K562 (cell line): ENCODE measurements around the gene REEP3. TPM values are rescaled to one million over a fixed set of nuclear protein-coding genes. Genes with fewer than 3 reads are reported as not detected.

Experiments used
- ATAC-seq: fragments of 200-7000 bp; cut with Tn5 transposase; 3 replicates; pipeline ENCODE4 v1.9.1; 2020; ENCODE audit warnings: moderate library complexity
- BruUV-seq: library from RNA; stranded (reverse); fragments of 400-500 nt; replicated peaks from 2 replicates; lab custom pipeline; 2021; lab: Mats Ljungman, UMichigan
- CTCF ChIA-PET: fragments of 300-600 bp; formaldehyde crosslinking; extraction: SDS; loops from one replicate; lab custom pipeline; 2021; ENCODE audit warnings: low intra/inter-chr PET ratio; lab: Yijun Ruan, JAX
- POLR2A ChIA-PET: fragments of 300-600, 350-650 bp; sonication (Branson Sonifier 250); formaldehyde crosslinking; extraction: SDS; loops from one replicate; lab custom pipeline; 2021; ENCODE audit warnings: antibody characterized with exemption, inconsistent platforms; lab: Yijun Ruan, JAX
- DNase-seq, 4 experiments: peaks; one replicate each; pipeline versions ENCODE4 v3.0.0 to v3.0.0-alpha.2; 2011 to 2018; ENCODE audit warnings: low spot score in 3 of 4, mixed read lengths in 3 of 4; ENCODE audit errors: extremely low read depth in 1 of 4
- FAIRE-seq: peaks from 2 replicates; lab custom pipeline; 2011; peaks lifted over from hg19 to GRCh38; lab: Jason Lieb, UNC
- H2AFZ ChIP-seq: 2 replicates; pipeline ENCODE4 v1.6.0; 2011; ENCODE audit warnings: low read depth, low read length, control low read depth, inconsistent platforms
- H3K27ac ChIP-seq: fragments of 200-600 bp; 3 replicates; pipeline ENCODE4 v1.8.0; 2011; ENCODE audit warnings: low read depth, mild to moderate bottlenecking, control low read depth, inconsistent platforms, low read length, moderate library complexity, mixed read lengths; ENCODE audit errors: extremely low read depth
- H3K27me3 ChIP-seq, 2 experiments: fragments of 300-600 bp in 1 of 2; 2 replicates in 1 of 2; 3 replicates in 1 of 2; pipeline versions ENCODE4 v1.6.0 to v1.8.0; 2011; ENCODE audit warnings: inconsistent platforms in 2 of 2, low read length in 2 of 2, mild to moderate bottlenecking in 1 of 2, mixed read lengths in 1 of 2, moderate library complexity in 1 of 2; ENCODE audit not compliant: control insufficient read depth in 2 of 2, insufficient read depth in 2 of 2
- H3K36me3 ChIP-seq: fragments of 300-600 bp; 3 replicates; pipeline ENCODE4 v1.8.0; 2011; ENCODE audit warnings: mild to moderate bottlenecking, low read length, inconsistent platforms; ENCODE audit not compliant: control insufficient read depth, insufficient read depth
- H3K4me1 ChIP-seq, 2 experiments: fragments of 200-600 bp in 1 of 2; replicated peaks in 1 of 2; 2 replicates in 1 of 2; 3 replicates in 1 of 2; pipeline versions ENCODE4 v1.5.1 to v1.8.0; 2011; ENCODE audit warnings: inconsistent platforms in 2 of 2, low read length in 2 of 2, mild to moderate bottlenecking in 1 of 2, mixed read lengths in 1 of 2, moderate library complexity in 1 of 2; ENCODE audit not compliant: control insufficient read depth in 2 of 2, insufficient read depth in 2 of 2
- H3K4me2 ChIP-seq: 2 replicates; pipeline ENCODE4 v1.6.1; 2011; ENCODE audit warnings: low read length, control low read depth, inconsistent platforms, mixed read lengths; ENCODE audit not compliant: insufficient read depth
- H3K4me3 ChIP-seq: fragments of 200-600 bp; sonication (generic), shearing (Covaris generic); 2 replicates; pipeline ENCODE4 v1.5.1; 2016; ENCODE audit warnings: control low read depth, inconsistent platforms
- H3K79me2 ChIP-seq: fragments of 200-600 bp; 3 replicates; pipeline ENCODE4 v1.8.0; 2011; ENCODE audit warnings: low read length, inconsistent platforms; ENCODE audit not compliant: control insufficient read depth, insufficient read depth
- H3K9ac ChIP-seq, 2 experiments: 2 replicates each; pipeline versions ENCODE4 v1.6.0 to v1.6.1; 2011; ENCODE audit warnings: low read depth in 2 of 2, low read length in 2 of 2, control low read depth in 1 of 2, inconsistent platforms in 1 of 2, mild to moderate bottlenecking in 1 of 2, mixed read lengths in 1 of 2; ENCODE audit not compliant: insufficient read depth in 1 of 2
- H3K9me1 ChIP-seq: one replicate; pipeline ENCODE4 v1.6.0; 2011; ENCODE audit warnings: inconsistent platforms, mild to moderate bottlenecking, low read length, moderate library complexity; ENCODE audit not compliant: control insufficient read depth, insufficient read depth
- H3K9me3 ChIP-seq: replicated peaks from 2 replicates; pipeline ENCODE4 v1.5.1; 2011; ENCODE audit warnings: low read depth, low read length, inconsistent platforms; ENCODE audit not compliant: control insufficient read depth, insufficient read depth
- H4K20me1 ChIP-seq: replicated peaks from 2 replicates; pipeline ENCODE4 v1.6.1; 2011; ENCODE audit warnings: low read length, inconsistent platforms, mixed read lengths; ENCODE audit not compliant: control insufficient read depth, insufficient read depth
- ETV5 ChIP-seq: sonication (generic); formaldehyde crosslinking; IDR thresholded peaks from 2 replicates; pipeline ENCODE4 v1.4.0; 2020; ENCODE audit warnings: low read depth, mild to moderate bottlenecking, missing genetic modification reagents
- MEIS2 ChIP-seq: fragments of 450-650 bp; IDR thresholded peaks from 2 replicates; pipeline ENCODE4 v1.6.1; 2014; ENCODE audit warnings: mild to moderate bottlenecking; ENCODE audit not compliant: partially characterized antibody
- PHTF2 ChIP-seq: fragments of 250-450 bp; sonication (Bioruptor Pico); IDR thresholded peaks from 2 replicates; pipeline ENCODE4 v1.5.0; 2021; ENCODE audit warnings: mild to moderate bottlenecking
- RFX1 ChIP-seq: fragments of 450-650 bp; IDR thresholded peaks from 2 replicates; pipeline ENCODE4 v1.6.1; 2016; ENCODE audit warnings: mild to moderate bottlenecking, moderate library complexity
- RNF2 ChIP-seq: sonication (generic); IDR thresholded peaks from 2 replicates; pipeline ENCODE4 v1.6.1; 2016
- ZNF668 ChIP-seq: fragments of 250-450 bp; sonication (Bioruptor Pico); IDR thresholded peaks from 2 replicates; pipeline ENCODE4 v1.8.0; 2022; ENCODE audit warnings: mild to moderate bottlenecking, inconsistent platforms
- WGBS: fragments of 100-300 bp; shearing (Covaris generic); methylation state at CpG from one replicate; pipeline ENCODE4 v1.1.6; 2016; ENCODE audit warnings: low coverage, mixed read lengths; ENCODE audit not compliant: insufficient coverage; ENCODE audit errors: missing lambda C conversion rate; 5-methylcytosine and 5-hydroxymethylcytosine counted together
- in situ Hi-C: fragments of 300-500 bp; cut with MboI; formaldehyde crosslinking; loops from 4 replicates; pipeline ENCODE4 v1.15.0; 2018; ENCODE audit warnings: inconsistent platforms, mixed read lengths
- intact Hi-C: fragments of 100-400 bp; cut with micrococcal nuclease; formaldehyde crosslinking; loops from 2 replicates; pipeline ENCODE4 v1.14.2; 2022
- polyA plus RNA-seq, 8 experiments: library from polyadenylated mRNA; depleted of rRNA in 4 of 8; stranded (reverse) in 5 of 8; unstranded in 3 of 8; fragments of >200 nt; fragmentation: Nextera tagmentation in 2 of 8; fragmentation: Illumina TruSeq in 1 of 8; extraction: Ambion mirVana in 2 of 8; extraction: Trizol in 1 of 8; gene quantifications; 2 replicates each; pipeline versions ENCODE4 v1.2.1 to v1.2.3, GENCODE V29; 2011 to 2014; ENCODE audit warnings: inconsistent platforms in 1 of 8, missing spikeins in 1 of 8
- total RNA-seq, 7 experiments: library from RNA; depleted of rRNA in 6 of 7; stranded (reverse); fragments of >200 nt in 6 of 7; fragmentation: Illumina TruSeq in 2 of 7; extraction: Trizol in 2 of 7; gene quantifications; 2 replicates each; pipeline versions ENCODE4 v1.2.1 to v1.2.3, GENCODE V29; 2011 to 2021; ENCODE audit warnings: low replicate concordance in 1 of 7
- TF ChIP-seq, protein P1 (sequence below): fragments of 450-650 bp; IDR thresholded peaks from 2 replicates; pipeline ENCODE4 v1.6.1; 2016; ENCODE audit warnings: low read depth

The REEP3 gene
- total and polyA plus RNA-seq, 9 of the 15 experiments (the other 6 are each of a cell fraction or from before 2014, with no cell fraction given) = 3.4 to 13.4 (median 9.2) TPM

DNA sequence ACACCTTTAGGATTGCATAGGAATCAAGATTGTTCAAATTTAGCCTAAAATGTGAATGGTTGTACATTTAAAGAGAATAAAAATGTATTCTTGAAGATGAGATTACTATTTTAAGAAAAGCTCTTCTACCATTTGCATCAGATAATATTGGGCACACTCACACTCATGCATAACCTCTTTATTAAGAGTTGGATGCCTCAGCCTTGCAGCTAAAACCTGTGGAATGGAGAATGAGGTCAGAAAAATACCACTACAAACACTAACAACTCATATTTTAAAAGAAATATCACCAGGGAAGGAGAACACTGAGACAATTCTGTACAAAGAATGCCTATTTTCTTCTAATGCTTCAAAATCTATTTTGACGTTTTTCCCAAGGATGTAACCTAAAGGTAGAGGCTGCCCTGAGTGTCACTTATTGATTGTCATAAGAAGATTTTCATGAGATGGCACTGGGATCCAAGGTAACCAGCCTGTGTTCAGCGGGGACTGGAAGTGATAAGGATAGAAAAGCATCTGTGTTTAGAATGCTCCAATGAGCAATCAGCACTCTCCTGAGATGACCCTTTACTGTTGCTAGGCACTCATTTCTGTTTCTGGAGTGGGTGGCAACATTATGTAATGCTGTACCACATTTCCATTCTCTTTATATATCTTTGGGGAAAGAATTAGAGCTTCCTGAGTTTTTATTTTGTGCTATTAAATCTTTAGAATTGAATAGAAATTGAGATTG lies 26.6 kb downstream of the REEP3 start:
- no peaks in the 10 kb centered on the region; the same call in 1 of the 2 replicates for H4K20me1 ChIP-seq
- intact Hi-C loops = no loop called here
- H2AFZ ChIP-seq = no peak overlapping the region
- no peak overlapping the region for H3K9ac ChIP-seq
- in situ Hi-C loops = no loop called here
- BruUV-seq = no TSS peak
- 35% methylated on average over 2 of the region's 2 CpGs for WGBS
- H3K4me2 ChIP-seq = no peak overlapping the region
- DNase-seq (peak in 3 of 4 experiments; percentile 23 to 37 (median 35)), FAIRE-seq (no peak), ATAC-seq (peak; percentile 58; the same call in 2 of the 3 replicates)
- no peaks in the 10 kb centered on the region for H3K9me1 ChIP-seq
- no peaks in the 10 kb centered on the region for H3K9me3 ChIP-seq
- POLR2A ChIA-PET = interaction anchor here (1.8 to 2.3 kb wide), 3 partner anchors 8 to 14 kb away, joined by 3 to 9 read pairs (median 6); no protein-coding TSS in a partner anchor
- H3K27me3 ChIP-seq = no peaks in the 10 kb centered on the region
- H3K4me1 ChIP-seq = peaks cover 0 to 4% of the 10 kb centered on the region in 2 experiments; a peak in 2 of 5 replicates
- no peak for TF ChIP-seq RNF2
- peak; percentile 29 for TF ChIP-seq RFX1
- TF ChIP-seq, all 486 proteins: peak for 1
- Histone ChIP-seq H3K27ac (no peak overlapping the region), H3K79me2 (no peaks in the 10 kb centered on the region), H3K36me3 (0 out of 3 replicates have a peak, but pooled peaks cover 4% of the 10 kb centered on the region), H3K4me3 (no peak overlapping the region)
- CTCF ChIA-PET = no interaction called here

DNA sequence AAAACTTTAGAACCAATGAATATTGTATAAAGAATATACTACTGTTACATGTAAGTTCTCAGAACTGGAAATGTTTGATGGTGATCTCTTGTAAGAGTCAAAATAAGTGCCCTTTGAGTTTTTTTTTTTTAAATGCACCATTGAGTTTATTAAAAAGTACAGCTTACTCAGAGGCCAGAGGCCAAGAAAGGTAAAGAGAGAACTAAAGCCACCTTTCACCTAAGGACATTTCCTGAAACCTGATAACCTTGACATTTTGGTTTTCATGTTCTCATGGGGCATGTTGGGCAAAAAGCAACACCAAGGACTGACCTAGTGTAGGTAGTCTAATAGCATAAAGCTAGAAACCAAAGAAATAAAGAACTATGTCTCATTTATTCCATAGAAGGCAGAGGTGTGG lies 27.7 kb downstream of the REEP3 start:
- no peak overlapping the region for H3K4me2 ChIP-seq
- intact Hi-C loops = no loop called here
- TF ChIP-seq, protein P1, sequence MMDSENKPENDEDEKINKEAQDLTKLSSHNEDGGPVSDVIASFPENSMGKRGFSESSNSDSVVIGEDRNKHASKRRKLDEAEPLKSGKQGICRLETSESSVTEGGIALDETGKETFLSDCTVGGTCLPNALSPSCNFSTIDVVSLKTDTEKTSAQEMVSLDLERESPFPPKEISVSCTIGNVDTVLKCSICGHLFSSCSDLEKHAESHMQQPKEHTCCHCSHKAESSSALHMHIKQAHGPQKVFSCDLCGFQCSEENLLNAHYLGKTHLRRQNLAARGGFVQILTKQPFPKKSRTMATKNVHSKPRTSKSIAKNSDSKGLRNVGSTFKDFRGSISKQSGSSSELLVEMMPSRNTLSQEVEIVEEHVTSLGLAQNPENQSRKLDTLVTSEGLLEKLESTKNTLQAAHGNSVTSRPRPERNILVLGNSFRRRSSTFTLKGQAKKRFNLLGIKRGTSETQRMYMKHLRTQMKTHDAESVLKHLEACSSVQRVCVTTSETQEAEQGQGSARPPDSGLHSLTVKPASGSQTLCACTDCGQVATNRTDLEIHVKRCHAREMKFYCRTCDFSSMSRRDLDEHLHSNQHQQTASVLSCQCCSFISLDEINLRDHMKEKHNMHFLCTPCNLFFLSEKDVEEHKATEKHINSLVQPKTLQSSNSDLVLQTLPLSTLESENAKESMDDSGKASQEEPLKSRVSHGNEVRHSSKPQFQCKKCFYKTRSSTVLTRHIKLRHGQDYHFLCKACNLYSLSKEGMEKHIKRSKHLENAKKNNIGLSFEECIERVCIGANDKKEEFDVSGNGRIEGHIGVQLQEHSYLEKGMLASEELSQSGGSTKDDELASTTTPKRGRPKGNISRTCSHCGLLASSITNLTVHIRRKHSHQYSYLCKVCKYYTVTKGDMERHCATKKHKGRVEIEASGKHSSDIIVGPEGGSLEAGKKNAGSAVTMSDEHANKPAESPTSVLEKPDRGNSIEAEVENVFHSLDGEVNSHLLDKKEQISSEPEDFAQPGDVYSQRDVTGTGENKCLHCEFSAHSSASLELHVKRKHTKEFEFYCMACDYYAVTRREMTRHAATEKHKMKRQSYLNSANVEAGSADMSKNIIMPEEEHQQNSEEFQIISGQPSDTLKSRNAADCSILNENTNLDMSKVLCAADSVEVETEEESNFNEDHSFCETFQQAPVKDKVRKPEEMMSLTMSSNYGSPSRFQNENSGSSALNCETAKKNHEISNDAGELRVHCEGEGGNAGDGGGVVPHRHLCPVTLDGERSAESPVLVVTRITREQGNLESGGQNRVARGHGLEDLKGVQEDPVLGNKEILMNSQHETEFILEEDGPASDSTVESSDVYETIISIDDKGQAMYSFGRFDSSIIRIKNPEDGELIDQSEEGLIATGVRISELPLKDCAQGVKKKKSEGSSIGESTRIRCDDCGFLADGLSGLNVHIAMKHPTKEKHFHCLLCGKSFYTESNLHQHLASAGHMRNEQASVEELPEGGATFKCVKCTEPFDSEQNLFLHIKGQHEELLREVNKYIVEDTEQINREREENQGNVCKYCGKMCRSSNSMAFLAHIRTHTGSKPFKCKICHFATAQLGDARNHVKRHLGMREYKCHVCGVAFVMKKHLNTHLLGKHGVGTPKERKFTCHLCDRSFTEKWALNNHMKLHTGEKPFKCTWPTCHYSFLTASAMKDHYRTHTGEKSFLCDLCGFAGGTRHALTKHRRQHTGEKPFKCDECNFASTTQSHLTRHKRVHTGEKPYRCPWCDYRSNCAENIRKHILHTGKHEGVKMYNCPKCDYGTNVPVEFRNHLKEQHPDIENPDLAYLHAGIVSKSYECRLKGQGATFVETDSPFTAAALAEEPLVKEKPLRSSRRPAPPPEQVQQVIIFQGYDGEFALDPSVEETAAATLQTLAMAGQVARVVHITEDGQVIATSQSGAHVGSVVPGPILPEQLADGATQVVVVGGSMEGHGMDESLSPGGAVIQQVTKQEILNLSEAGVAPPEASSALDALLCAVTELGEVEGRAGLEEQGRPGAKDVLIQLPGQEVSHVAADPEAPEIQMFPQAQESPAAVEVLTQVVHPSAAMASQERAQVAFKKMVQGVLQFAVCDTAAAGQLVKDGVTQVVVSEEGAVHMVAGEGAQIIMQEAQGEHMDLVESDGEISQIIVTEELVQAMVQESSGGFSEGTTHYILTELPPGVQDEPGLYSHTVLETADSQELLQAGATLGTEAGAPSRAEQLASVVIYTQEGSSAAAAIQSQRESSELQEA = no peak
- TF ChIP-seq ZNF668 (CRISPR knock-in tag) (no peak), MEIS2 (no peak), PHTF2 (CRISPR knock-in tag) (no peak), ETV5 (CRISPR knock-in tag) (no peak)

More for the DNA sequence above, 27.7 kb downstream of the REEP3 start:
- Histone ChIP-seq H3K9me3 (no peaks in the 10 kb centered on the region), H3K36me3 (0 out of 3 replicates have a peak, but pooled peaks cover 4% of the 10 kb centered on the region), H3K27me3 (no peaks in the 10 kb centered on the region), H3K9ac (no peak overlapping the region), H3K4me1 (peaks cover 0 to 4% of the 10 kb centered on the region in 2 experiments; a peak in 2 of 5 replicates), H3K4me3 (no peak overlapping the region), H3K27ac (no peak overlapping the region), H3K79me2 (no peaks in the 10 kb centered on the region), H2AFZ (no peak overlapping the region), H3K9me1 (no peaks in the 10 kb centered on the region), H4K20me1 (no peaks in the 10 kb centered on the region; the same call in 1 of the 2 replicates)
- BruUV-seq = no TSS peak
- ATAC-seq = no peak
- CTCF ChIA-PET = no interaction called here
- POLR2A ChIA-PET = interaction anchor here (1.8 to 2.3 kb wide), 3 partner anchors 9 to 13 kb away, joined by 3 to 9 read pairs (median 6); no protein-coding TSS in a partner anchor
- in situ Hi-C loops = no loop called here
- no peak for FAIRE-seq
- no peak for DNase-seq
